ENCODE measurements around the gene WHRN.

The WHRN gene

DNA sequence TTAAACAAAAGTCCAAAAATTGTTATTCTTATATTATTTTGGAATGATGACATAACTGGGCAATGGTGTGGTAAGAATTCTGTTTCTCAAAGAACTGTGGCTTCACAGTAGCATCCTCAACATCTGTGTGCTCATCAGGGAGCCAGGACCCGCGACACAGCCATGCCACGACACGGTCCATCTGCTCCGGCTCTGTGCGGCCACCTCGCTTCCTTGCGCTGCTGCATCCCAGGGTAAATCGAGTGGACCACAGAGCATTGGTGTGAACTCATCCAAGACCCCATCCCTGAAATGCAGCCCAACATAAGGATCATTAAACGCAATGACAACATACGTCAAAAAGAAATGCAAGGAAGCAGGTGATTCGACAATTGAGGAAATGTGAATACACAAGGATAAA, 15.3 kb downstream of the WHRN start:
- no peak for DNase-seq

DNA sequence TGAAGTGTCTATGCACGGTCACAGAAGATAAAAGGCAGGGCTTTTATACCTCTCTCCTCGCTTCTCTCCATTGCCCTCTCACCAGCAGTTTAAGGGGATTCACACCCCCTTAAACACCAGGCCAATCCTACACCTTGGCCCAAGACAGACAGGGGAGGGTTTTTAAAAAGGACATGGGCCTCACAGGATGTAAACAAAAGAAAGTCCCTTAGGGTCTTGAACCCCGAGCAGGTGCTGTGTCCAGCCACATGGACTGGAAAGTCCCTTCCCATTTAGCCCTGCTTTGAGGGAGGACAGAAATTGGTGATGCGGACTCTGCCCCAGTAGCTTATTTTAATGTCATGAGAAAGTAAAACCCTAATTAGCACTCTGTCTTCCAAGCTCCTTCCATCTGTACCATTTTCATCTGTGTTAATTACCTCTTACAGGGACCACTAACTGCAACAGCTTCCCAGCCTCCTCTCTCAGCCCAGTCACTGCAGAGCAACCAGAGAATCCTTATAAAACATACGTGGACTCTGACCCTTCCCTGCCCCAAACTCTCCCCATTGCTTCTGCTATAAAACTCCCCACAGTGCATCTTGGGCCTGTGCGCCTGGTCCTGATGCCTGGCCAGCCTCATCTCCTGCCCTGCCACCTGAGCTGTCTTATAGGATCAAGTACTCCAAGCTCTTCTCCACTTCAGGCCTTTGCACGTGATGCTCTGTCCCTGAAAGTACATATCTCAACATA, 16.7 kb downstream of the WHRN start:
- no peak for DNase-seq

DNA sequence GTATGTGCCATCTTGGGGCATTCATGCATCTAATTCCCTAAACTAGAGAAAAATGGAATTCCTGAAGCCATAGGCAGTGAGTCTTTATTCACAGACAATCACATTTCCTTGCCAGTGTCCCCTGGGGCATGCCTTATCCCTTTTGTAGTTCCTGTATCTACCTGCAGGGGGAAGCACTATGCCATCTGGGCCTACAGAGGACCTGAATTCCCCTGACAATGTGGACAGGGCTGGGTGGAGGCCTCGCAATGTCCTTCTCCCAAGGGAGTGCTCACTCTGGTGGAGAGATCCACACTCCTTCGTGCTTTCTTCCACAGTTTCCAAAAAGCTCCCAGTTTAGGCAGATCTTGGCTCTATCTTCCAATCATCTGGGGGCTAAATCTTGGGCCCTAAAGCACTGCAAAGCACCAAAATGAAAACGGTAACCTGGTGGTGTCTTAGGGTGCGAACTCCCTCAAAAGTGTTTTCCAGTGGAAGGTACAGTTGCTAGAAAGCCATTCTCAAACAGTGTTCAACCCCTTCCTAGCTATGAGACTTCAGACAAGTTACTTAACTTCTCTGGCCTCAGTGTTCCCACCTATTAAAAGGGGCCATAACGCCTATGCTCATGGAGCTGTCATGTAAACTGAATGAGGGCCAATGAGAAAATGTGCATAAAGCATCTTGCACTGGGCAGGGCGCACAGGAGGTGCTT, 17.5 kb downstream of the WHRN start:
- peak; percentile 37 to 76 for DNase-seq

DNA sequence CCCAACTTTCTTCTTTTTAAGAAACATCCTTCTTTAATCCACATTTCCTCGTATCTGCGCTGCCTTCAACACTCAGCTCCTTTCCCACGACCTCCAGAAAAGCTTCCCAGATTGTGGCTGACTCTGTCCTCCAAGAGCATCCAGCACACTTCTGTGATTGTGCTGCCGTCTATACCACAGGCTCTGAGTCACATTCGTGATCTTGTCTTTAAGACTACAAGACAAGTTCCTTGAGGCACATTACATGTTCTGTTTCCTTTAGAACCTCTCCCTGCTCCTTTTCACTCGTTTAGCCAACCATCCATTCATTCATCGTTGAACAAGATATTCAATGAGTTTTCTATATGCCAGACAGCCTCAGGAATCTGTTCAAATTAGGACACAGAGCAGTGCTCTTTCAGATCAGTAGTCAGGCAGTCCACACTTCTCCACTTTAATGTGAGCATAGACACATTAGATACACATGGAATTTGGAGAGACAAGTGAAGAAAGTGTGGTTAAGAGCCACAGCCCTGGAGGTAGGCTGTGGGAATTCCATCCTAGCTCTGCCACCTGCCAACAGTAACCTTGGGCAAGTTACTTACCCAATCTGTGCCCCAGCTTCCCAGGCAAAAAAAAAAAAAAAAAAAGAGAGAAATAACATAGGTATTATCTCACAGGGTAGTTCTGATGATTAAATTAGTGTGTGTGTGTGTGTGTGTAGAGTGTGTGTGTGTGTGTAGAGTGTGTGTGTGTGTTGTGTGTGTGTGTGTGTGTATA, 18.9 kb downstream of the WHRN start:
- no peak for DNase-seq

DNA sequence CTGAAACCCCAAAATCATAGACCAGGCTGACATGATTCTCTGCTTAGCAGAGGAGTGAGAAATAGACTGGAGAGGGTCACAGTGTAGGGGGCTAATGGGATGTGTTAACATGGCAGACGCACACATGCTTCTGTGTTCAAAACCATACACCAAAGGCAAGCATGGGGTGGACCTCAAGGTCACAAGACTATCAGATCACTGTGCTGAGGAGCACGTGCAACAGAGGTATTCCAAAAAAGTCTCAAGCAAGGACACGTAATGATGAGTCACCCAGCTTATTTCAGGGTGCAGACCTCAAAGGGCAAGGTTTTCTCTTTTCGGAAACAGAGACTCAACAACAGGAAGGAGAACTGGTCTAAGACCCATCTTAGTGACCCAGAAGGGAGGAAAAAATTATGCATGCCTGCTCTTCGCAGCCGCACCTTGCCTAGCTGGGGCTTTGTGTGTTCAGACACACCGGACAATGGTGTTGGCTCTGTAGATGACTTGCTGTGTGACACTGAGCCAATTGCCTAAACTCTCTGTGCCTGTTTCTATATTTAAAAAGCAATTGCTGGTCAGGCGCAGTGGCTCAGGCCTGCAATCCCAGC, 20.3 kb downstream of the WHRN start:
- DNase-seq: peak; percentile 21 to 24

DNA sequence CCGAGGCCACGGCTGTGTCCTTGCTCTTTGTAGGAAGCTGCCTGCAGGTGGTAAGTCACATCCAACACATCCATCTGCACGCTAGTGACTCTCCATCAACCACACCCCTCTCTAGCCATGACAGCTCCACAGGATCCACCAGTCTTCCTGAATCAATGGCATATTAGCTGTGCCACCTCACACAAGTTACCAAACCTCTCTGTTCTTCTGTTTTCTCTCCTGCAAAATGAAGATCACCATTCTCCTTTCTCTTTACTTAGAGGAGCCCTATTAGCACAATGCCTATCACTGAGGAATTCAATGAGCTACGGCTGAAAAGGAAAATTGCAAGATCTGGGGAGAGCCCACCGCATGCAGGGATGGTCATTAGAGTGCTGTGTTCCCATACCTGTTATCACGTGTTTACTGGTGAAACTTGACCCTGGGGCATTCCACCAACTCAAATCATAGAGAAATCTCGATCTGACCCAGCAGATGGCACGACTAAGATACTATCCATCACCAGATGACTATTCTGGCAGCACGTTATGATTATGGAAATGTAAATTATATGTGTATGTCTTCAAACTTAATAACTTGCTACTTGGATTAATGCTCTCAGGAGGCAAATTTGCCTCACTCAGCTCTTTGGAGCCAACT, 20.9 kb downstream of the WHRN start:
- no peak for DNase-seq

DNA sequence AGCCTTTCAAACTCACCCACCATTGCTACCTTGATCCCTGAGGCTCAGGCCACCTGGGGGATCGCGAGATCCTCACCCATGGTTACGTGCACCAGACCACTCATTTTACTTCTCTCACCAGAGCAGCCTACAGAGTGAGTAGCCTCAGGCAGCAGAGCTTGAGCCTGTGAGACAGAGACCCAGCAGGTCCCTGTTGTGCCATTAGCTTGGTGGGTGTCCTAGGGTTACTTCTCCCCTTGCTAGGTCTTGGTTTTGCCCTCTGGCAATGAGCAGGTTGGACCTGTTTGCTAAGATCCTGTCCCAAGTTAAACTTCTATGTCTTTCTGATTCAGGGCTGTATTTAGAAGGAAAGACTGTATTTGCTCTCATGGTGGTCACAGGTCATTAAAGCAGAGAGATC, 21.8 kb downstream of the WHRN start:
- no peak for DNase-seq

DNA sequence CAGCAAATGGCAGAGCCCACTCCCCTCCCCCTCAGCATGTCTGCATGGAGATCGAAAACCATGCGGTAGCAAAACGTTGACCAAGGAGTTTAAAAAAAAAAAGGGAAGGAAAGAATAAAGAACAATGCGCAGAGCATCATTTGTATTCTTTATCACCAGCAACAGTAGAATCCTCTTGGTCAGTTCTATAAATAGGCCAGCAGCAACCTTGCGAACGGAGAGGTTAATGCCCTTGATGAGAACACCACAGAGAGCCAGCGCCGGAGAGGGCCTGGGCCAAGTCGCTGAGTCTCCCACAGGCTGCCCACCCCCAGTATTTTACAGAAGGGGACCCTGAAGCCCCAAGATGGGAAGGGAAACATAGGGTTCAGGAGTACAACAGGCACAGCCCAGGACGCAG, 22.7 kb downstream of the WHRN start:
- DNase-seq: no peak

DNA sequence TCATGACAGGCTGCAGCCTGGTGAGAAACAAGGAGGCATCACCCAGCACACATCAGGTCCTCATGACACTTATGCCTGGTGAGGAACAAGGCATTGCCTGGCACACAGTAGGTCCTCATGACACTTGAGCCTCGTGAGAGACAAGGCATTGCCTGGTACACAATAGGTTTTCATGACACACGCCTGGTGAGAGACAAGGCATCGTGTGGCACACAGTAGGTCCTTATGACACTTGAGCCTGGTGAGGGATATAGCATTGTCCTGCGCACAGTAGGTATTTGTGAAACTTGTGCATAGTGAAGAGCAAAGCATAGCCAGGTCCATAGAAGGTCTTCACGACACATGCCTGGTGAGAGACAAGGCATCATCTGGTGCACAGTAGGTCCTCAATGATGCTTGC, 23.5 kb downstream of the WHRN start:
- DNase-seq: no peak

DNA sequence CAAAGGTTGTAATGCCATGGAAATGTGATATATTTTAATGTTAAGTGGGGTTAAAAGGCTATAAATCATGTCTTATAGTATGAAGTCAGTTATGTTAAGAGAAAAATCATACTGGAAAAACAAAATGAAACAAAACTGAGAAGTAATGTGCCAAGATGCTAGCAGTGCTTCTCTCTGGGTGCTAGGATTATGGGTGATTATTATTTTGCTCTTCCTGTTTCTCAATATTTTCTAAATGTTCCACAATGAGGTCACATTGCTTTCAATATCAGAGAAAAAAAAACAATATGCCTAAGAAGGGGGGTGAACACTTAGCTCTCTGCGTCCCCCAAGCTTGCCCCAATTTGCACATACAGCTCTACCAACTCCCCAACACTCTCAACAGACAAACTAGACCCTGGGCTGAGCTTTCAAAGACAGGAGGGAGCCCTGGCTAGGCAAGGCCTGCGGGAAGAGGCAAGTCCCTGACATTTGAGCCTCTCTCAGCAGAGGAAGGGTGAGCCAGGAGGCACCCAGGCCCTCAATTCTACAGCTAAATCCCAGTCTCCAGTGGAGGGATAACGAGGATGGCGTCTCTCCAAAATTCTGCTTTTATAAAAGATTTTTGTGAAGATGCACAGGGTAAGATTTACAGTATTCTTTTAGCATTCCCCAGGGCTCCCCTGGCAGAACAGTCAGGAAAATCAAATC, 24.4 kb downstream of the WHRN start:
- DNase-seq: no peak

DNA sequence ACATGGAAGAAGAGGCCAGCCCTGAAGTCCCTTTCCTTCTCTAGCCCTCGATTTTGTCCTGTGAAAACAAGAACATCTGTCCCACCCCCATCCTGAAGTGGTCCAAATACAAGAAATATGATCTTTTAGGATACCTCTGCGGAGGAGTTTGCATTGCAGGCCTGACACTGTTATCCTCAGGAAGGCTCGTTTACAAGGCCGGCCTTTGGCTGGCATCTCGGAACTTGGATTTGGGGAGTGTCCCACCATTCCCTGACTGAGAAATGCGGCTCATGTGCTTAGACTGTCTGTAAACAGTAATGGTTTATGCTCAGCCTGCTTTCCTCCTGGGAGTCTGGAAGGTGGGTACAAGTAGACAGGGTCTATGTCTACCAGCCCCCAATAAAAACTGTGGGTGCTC, 26.4 kb downstream of the WHRN start:
- no peak for DNase-seq

DNA sequence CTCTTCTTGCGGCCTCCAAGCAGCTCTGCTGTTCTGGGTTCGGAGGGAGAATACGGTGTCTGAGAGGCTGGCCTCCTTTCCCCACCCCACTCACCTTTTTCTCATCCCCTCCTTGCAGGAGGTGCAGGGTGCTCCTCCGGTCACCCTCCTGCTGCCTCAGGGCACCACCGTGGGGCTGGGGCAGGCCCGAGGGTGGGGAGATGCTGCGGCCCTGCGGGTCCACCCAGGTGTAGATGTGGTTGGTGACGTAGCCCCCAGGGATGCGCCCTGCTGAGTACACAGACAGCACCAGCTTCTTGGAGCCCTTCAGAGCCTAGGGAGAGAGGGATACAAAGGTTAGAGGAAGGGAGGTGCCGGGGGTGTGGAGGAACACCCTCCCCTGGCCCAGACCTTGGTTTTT, 26.8 kb downstream of the WHRN start:
- DNase-seq: no peak

DNA sequence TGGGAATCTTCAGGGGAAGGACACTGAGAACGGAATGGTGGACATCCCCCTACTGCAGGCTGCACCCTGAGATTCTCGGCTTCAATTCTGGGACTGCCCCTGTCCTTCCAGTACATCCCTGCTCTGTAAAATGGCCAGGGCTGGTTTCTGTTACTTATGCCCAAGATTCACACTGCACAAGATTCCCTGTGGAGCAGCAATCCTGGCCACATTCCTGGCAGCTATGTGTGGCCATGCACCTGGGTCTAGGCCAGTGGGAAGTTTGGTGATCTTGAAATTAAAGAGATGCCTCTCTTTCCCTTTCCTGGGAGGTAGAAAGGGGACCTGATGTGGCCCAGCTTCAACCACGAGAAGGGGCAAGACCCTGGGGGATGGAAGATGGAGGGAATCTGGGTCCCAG, 27.6 kb downstream of the WHRN start:
- DNase-seq: no peak

DNA sequence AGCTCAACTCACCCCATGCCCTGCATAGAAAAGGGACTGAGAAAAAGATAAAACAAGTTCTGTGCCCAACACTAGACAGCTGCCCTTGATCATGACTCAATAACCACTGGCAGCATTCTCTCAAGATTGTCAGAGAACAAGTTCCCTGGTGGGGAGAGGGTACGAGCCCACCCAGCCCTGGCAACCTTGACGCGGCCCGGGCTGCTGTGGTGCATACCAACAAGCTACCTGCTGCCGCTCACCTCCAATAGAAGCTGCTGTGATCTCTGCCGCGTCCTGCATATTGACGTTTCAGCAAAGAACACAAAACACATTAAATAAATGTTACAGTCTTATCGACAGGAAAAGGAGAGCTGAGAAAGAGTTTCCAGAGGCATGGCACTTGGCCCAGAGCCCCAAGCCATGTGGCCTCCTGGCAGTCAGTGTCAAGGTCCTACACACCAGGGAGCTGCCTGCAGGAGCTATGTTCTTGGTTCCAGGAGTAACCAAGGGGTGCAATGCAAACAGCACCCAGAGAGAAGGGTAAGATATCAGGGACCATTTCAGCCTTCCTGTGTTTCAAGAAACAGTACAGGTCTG, 28.3 kb downstream of the WHRN start:
- no peak for DNase-seq

DNA sequence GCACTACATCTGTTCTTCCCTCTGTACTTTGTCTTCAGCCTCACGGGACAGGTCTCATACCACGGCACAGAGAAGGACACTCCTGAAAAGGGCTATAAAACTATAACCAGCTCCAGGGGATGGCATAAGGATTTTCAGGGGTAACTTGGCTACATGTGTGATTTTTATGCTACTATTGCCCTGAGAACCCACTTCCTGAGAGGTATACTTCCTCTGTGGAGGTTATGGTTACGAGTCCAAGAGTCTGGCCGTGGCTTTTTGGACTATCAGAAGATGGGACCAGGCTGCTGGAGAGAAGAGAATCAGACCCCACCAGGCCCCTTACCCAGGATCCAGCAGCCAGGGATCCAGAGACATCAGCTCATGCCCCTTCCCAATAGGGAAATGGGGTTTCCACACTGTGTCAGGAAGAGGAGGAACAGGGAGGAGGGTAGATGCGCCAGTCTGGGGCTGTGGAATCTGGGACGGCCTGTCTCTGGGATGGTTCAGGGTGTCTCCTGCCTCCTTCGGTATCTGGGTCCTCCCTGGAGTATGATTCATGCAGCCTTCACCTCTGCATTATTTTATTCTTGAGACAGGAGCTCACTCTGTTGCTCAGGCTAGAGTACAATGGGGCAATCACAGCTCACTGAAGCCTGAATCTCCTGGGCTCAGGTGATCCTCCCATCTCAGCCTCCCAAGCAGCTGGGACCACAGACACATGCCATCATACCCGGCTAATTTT, 29.7 kb downstream of the WHRN start:
- DNase-seq: no peak

DNA sequence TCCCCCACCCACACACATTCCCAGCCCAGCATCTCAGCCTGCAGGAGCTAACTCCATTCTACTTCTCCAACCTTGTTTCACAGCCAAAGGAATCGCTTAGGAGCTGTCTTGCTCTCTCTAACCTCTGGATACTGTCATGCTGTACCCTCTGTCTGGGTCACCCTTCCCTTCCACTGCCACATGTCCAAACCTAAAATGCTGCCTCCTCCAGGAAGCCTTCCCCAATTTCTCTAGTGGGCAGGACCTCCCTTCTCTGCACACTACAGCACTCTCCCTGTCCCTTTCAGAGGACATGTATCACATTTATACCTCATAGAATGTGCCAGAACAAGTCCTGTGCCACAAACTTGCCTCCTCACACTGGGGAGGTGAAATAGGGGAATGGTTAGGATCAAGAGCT, 30.8 kb downstream of the WHRN start:
- no peak for DNase-seq

DNA sequence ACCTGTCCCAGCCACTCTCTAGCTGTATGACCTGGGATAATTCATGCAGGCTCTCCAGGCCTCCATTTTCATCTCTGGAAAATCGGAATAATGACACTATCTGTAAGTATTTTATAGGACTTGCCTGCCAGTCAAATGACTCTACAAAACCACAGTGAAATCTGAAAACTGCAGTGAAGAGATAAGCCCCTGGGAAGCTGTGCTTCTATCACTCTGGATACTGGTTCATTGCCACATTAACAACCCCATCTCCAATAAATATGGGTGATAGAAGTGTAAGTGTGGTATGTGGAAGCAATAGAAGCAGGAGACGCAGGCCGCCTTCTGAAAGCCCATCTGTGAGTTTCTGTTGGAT, 31.8 kb downstream of the WHRN start:
- no peak for DNase-seq

DNA sequence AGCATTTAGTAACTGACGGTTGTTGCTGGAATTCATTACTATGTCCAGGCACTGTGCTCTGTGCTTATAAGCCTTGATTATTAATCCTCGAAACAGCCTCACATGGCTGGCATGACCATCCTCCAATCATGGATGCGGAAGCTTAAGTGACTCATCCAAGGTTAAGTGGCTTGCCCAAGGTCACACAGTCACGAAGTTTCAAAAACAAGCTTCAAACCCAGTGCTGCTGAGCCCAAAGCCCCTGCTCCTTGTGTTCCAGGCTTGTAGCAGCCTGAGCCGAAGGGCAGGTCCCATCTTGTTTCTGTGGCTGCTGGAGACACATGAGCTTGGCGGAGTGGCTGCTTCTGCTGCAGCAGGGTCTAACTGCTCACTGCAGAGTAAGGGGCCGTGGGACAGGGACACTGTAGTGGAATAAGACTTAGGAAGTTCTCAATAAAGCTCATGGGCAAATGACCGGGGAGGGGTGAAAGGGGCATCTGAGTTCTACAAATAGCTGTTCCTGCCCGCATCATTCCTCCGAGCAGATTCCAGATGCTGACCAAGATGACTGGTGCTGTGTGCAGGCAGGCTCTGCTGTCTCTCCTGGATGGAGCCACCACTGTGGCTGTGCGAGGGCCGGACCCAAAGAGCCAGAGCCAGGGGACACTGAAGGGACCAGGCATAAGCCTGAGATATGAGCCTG, 32.4 kb downstream of the WHRN start:
- DNase-seq: no peak

DNA sequence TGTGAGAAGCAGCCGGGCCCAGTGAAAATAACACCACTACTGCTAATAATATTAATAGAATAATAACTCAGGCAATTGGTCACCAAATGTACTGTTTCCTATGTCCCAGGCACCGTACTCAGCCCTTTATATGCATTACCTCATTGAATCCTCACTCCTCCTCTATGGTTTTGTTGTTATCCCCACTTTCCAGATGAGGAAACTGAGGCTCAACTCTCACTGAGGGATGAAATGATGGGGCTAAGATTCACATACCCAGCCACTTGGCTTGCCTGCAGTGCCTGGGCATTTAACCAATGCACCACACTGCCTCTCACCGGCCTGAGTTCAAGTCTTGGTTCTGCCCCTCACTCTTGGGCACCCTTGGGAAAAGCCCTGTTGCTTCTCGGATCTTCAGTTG, 34.1 kb downstream of the WHRN start:
- no peak for DNase-seq

DNA sequence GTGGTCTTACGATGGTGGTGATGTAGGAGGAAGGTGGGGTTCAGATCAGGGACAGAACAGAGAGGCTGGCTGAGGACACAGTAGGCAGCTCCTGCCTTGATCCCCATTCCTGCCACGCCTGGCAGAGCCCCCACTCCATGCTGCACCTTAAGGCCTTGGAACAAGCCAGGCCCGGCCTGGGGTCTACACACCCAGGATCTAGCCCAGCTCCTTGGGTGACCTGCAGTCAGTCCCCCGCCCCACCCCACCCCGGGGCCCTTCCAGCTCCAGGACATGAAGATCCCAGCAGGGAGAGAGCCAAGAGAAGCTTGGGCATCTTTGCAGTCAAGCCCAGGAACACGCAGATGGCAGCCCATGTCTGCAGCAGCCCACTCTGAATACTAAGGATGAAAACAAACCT, 34.7 kb downstream of the WHRN start:
- DNase-seq: no peak

DNA sequence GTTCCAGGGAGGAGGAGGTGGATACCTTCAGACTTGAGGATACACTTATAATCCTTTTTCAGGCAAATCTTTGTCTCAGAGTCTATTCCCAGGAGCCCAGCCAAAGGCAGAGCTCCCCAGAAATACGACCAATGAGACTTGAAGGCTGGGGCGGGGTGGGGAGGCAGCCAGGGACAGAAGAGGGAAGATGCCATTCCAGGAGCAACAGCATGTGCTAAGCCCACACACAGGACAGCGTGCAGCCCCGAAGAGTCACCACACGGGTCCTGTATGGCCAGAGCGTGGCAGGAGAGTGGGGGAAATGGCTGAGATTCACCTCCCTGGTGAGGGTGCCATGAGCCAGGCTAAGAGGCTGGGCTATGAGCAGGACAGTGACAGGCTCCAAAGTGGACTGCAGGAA, 35.2 kb downstream of the WHRN start:
- DNase-seq: no peak

Data from SW 1271 (cell line).